ENCODE results near the gene CDC37L1.
"Not testable (repeated sequence)": the region's sequence is repeated elsewhere in the genome, so short reads cannot be mapped to it uniquely, and the experiment has no call there.

The CDC37L1 gene

DNA sequence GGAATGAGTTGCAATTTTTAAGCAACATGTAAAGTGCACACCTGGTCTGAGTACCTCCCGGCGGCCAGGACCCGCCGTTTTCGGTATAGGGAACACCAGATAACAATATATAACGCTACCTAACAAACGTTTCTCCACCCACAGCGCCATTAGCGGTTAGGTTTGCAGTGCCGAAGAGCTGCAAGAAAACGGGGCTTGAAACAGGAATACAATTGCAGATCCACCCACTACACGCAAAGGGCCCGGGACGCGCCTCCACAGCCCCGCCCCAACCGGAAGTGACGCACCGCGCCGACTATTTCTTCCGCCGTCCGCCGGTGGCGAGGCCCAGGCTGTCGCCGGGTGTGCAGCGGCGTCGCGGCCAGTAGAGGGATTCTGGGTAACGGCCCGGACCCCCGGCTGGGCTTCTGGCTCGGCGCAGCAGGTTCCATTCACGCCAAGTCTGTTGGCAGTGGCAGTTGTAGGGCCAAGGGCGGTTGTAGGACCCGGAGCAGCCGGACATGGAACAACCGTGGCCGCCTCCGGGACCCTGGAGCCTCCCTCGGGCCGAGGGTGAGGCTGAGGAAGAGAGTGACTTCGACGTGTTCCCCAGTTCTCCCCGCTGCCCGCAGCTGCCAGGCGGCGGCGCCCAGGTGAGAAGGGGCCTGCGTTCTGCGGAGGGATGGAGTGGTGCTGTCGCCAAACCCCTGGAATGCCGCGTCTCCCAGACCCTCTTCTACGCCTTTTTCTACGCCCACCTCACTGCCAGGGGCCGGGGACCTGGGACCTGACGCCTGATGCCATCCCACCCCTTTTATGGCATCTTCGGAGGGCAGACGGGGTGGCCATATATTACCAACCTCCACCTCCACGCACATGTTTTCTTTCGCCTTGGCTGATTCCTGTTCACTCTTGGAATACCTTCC, at the start of gene CDC37L1:
Gene CDC37L1, plus strand, starts transcription at position 302 of the 905 bp plus-strand sequence. Its CDS starts 199 bp downstream, at position 501.
- peak; percentile 96 for DNase-seq (ENCODE audit: low spot score)

DNA sequence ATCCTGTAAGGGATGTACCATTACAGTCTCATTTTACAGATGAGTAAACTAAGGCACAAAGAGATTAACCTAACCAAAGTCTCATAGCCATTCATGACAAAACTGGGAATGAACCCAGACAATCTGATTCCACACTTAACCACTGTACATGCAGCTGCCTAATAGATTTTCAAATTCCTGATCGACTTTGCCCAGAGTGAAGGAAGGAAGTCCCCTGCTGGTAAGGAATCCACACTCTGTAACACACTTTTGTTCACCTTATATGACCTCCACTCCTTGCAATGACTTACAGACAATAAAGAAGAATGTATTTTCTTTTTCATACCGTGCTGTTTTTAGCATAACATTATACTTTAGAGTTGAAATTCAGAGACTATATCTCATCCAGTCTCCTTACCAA, 48.5 kb upstream of the CDC37L1 start:
- no peak for DNase-seq (ENCODE audit: low spot score)

DNA sequence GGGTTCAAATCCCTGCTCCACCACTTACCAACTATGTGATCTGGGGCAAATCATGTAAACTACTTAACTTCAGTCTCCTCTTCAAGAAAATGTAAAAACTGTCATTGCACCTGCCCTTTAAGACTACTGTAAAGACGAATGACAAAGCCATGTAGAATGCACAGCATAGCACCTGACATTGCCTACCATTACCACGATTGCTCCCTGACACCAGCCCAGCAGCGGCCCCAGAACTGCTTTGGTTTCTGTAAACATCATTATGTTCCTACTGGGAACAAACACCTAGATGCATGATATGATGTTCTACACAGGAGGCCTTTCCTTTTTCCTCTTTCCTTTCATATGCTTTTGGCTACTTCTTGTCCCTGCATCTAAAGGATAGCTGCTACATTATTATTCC, 40.4 kb upstream of the CDC37L1 start:
- DNase-seq (ENCODE audit: low spot score): no peak

DNA sequence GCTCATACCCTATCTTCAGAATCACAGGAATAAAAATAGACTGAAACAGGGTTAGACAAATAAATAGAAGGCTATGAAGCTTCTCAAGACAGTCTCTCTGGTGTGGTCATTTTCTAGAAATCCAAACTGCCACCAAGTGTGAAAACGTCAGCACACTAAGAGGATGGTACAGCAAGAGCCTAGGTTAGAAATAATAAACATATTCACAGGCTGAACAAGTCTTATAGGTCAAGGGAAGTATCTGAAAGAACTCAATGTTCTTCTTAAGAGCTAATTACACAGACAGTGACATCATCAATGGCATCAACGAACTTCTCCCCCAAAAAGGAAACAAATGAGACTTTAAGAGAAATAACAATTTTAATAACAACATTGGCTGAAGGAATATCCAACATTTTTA, 39.9 kb upstream of the CDC37L1 start:
- DNase-seq (ENCODE audit: low spot score): no peak

DNA sequence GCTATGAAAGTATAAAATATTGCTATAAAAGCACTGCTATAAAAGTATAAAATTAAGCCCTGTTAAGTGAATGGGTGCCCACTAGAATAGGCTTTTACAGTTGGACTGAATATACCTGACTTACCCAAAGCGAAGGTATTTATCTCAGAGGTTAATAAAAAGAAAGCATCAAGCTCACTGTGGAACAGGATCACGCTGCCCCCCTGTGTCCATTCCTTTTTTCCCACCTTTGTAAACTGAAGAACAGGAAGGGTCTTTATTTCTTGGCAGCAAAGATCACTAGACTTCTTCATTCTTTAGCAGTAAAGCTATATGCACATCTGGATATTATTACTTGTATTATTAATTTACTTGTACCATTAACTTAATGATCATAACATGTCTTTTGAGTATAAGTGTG, 39.3 kb upstream of the CDC37L1 start:
- DNase-seq (ENCODE audit: low spot score): no peak

DNA sequence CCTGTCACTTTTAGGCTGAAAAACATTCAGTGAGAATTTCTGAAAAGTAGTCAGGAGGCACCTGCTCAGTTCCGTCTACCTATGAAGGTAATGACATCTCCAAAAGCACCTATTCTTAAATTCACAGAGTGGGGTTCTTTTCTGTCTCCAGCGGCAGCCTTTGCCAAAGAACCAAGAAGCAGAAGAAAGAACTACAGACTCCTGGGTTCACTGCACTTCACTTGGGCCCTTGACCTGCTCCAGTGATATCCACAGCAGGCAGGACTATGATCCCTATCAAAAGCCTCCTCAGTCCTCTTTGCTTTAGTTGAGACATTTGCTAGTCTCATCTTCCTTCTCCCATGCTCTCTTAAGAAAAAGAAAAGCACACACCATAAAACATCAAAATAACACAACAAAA, 37.0 kb upstream of the CDC37L1 start:
- no peak for DNase-seq (ENCODE audit: low spot score)

DNA sequence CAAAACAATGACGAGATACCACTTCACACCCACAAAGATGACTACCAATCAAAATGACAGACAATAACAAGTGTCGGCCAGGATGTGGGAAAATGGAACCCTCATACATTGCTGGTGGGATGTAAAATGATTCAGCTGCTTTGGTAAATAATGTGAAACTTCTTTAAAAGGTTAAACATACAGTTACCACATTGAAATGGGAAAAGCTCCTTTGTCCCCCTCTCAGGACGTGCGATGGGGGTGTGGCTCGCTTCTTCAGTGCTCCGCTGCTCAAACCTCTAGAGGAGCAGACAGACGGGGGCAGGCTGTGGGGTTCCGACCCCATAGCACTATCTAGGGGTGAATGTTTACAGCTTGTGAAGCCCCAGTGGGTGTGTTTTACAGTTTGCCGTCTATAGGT, 25.3 kb upstream of the CDC37L1 start:
- DNase-seq (ENCODE audit: low spot score): no peak

DNA sequence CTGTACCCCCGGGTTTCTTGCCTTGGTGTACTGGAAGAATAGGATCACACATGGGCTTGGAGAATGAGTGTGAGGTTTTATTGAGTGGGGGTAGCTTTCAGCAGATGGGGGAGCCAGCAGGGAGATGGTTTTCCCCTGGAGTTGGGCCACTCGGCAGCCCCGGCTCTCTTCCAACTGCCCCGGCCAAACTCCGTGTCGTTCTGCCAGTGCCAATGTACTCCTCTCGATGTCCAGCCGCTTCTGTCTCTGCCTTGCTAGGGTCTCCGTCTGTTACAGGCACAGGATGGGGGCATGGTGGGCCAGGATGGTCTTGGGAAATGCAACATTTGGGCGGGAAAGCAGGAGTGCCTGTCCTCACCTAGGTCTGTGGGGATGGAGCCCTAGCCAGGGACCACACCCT, 24.8 kb upstream of the CDC37L1 start:
- no peak for DNase-seq (ENCODE audit: low spot score)

DNA sequence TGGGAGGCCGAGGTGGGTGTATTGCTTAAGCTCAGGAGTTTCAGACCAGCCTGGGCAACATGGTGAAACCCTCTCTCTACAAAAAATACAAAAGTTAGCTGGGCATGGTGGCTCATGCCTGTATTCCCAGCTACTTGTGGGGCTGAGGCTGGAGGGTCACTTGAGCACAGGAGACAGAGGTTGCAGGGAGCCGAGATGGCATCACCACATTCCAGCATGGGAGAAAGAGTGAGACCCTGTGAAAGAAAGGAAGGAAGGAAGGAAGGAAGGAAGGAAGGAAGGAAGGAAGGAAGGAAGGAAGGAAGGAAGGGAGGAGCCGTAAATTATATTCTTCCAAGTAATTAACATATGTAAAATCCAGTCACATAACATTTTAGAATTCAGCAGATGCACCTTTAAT, 23.2 kb upstream of the CDC37L1 start:
- DNase-seq (ENCODE audit: low spot score): not testable (repeated sequence)

DNA sequence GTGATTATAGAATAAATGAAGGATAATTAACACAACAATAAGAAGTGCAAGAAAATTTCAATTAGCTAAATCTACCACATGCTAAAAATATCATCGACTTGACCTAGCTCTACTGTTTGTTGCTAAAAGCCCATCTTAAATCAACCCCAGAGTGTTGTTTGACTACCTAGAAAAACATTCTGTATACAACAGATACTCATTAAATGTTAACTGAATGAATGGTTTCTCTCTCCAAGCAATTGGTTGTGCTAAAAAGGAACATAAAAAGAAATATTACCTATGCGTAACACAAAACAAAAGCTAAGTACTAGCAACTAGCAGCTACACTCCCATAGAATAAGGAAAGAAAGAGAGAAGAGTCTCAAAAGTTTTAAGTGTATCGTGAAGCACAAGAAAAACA, 22.7 kb upstream of the CDC37L1 start:
- DNase-seq (ENCODE audit: low spot score): no peak

DNA sequence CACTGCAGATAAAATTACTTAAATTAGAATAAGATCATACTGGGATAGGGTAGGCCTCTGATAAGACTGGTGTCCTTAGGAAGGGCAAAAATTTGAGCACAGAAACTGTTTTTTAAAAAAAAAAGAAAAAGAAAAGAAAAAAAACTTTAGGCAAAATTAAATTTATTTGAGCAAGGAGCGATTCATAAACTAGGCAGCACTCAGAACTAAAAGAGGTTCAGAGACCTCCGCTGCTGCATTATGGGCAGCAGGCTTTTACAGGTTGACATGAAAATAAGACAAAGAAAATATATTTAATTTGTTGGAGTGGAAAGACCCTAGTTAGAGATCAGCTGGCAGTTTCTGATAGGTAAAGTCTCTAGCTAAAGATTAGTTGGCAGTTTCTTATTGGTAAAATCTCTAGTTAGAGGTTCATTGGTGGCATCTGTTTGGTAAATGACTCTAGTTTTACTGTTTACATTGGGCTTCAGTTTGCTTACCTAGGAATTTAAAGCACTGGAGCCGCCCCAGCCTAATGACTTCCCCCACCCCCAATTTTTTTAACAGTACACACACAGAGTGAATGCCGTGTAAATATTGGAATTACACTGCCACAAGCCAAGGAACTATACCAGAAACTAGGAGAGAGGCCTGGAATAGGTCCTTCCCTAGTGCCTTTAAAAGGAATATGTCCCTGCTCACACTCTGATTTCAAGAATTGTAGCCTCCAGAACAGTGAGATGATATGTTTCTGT, 21.8 kb upstream of the CDC37L1 start:
- no peak for DNase-seq (ENCODE audit: low spot score)

DNA sequence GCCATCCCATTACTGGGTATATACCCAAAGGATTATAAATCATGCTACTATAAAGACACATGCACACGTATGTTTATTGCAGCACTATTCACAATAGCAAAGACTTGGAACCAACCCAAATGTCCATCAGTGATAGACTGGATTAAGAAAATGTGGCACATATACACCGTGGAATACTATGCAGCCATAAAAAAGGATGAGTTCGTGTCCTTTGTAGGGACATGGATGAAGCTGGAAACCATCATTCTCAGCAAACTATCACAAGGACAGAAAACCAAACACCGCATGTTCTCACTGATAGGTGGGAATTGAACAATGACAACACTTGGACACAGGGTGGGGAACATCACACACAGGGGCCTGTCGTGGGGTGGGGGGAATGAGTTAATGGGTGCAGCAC, 18.7 kb upstream of the CDC37L1 start:
- DNase-seq (ENCODE audit: low spot score): not testable (repeated sequence)

DNA sequence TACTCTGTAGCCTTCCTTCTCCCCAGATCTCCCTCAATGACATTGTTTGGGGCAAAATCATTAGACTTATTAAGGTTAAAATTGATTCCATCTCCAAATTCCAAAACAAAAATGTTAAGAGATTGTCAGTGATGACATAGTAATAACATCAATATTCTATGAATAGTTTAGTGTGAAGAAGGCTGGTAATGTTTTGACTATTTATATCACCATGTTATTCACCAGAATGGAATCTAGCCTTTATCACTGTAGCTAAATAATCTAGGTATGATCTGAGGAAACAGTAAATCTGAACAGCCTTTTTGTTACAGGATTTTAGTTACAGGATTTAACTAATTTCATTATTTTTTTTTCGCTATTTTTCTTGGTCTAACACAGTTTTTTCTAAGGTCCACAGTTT, 18.2 kb upstream of the CDC37L1 start:
- no peak for DNase-seq (ENCODE audit: low spot score)

DNA sequence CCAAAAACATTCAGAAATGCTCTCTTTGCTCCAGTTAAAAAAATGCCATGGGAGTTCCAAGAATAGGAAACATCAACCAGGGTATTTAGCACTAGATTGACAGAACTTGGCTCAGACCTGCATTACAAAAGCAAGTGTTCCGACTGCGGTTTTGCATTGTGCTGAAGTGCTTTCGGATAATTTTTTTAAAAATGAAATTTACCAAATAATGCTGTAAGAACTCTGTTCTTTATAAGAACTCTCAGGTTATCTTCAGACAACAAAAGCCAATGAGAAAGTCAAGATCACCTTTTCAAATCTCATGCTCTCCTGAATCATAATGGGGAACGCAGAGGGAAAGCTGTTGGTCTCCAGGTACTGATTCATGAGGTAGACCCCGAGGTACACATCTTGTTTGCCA, 17.8 kb upstream of the CDC37L1 start:
- no peak for DNase-seq (ENCODE audit: low spot score)

DNA sequence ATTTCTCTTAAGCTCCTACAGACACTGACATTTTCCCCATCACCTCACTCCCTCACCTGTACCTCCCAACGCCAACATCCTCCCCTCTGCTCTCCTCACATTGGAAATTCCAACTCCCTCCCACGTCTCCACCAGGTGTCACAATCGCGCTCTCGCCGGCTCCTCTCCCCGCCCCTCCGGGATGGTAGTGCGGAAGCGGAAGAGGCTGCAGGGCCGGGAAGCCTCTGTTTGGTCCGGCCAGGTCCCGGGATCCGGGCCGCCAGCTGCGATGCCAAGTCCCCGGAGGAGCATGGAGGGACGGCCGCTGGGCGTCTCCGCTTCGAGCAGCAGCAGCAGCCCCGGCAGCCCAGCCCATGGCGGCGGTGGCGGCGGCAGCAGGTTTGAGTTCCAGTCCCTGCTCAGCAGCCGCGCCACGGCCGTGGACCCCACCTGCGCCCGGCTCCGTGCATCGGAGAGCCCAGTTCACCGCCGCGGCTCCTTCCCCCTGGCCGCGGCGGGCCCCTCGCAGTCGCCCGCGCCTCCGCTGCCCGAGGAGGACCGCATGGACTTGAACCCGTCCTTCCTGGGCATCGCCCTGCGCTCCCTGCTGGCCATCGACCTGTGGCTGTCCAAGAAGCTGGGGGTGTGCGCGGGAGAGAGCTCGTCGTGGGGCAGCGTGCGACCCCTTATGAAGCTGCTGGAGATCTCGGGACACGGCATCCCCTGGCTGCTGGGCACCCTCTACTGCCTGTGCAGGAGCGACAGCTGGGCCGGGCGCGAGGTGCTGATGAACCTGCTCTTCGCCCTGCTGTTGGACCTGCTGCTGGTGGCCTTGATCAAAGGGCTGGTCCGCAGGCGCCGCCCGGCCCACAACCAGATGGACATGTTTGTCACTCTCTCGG, 17.0 kb upstream of the CDC37L1 start, which contains the start of gene PLPP6:
Gene PLPP6, plus strand, starts transcription at position 187 of the 881 bp plus-strand sequence. Its CDS starts 82 bp downstream, at position 269.
- peak; percentile 87 for DNase-seq (ENCODE audit: low spot score)

DNA sequence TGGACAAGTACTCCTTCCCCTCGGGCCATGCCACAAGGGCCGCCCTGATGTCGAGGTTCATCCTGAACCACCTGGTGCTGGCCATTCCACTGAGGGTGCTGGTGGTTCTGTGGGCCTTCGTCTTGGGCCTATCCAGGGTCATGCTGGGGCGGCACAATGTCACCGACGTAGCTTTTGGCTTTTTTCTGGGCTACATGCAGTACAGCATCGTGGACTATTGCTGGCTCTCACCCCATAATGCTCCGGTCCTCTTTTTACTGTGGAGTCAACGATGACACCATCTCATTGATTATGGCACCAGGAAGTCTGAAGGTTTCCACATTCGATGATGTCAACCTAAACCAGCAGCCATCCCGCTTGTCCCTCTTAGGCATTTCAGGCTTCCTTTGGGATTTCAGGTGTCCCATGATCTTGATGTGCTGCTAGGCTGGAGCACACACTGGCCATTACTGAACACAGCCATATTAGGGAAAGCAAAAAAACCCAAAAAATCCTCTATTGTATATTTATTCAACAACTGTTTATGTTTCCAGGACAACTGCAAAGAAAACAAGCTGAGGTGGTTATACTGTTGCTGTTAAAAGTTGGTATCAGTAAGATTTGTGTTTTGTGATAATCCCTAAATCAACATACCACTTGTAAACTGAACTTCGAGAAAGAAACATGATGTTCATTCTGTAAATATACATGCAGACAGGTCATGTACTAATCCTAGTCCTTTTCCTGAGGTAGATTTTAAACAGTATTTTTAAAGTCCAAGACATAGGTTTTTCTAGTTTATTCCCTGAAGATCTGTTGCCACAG, 16.2 kb upstream of the CDC37L1 start:
- DNase-seq (ENCODE audit: low spot score): no peak

DNA sequence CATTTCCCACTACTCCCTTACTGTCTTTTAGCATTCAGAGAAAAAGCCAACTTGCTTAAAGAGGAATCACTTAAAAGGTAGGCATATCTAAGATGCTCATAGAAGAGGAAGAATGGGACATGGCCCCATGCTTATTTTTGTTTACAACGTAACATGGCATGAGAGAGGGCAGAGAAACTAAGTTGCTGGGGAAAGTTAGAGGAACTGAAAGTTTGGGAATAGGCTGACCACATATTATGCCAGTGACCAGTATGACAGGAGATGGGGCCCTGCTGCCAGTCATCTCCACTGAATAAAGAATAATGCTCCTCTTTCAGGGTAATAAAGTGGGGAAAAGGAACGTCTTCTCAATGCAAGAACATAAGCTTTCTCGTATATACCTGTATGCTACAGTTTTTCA, 15.4 kb upstream of the CDC37L1 start:
- DNase-seq (ENCODE audit: low spot score): no peak

DNA sequence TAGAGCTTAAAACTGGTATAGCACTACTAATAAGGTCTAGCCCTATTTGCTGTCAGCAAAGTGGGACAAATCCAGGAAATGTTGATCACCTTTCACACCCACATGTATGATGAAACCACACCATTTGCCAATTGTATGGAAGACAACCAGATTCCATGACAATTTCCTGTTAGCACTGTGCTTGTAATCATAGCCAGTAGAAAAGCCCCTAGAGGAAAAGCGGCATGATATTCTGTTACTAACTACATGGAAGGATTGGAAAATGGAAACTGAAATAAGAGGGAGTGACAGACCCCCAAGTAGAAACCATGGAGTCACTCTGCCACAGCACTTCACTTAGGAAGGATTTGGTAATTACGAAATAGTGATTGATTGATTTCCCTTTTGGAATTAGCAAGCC, 14.0 kb upstream of the CDC37L1 start:
- DNase-seq (ENCODE audit: low spot score): peak; percentile 18

DNA sequence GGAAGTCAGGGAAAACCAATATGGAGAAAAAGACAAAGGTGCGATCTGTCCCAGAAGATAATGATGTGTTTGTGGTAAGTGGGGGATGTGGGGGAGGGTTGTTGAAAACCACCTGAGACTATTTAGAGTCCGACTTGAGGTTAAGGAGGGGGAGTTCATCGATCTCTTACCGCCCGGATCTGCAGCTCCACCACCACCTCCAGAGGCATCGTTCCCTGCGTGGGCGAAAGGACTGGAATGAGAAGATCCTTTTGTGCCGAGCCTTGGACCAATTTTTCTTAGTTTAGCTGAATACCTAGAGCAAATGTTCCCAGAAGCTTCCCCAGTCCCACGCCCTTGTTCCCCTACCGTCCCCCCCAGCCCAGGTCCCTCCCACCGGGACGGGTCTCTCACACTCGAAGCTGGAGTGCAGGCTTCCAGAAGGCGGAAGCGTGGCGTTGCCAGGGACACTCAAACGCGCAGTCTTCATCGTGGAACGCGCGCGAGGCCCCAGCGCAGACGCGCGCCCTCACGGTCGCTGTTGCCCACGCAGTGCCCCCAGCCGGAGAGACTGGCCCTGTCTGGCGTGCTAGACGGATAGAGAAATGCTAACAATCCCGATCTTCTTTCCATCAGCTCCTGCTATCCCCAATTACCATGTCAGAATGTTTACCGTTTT, 13.2 kb upstream of the CDC37L1 start, which contains the start of gene SPATA6L:
Gene SPATA6L, minus strand, starts transcription at position 439 of the 658 bp plus-strand sequence. Its CDS starts 230 bp downstream, at position 209.
- DNase-seq (ENCODE audit: low spot score): peak; percentile 61

DNA sequence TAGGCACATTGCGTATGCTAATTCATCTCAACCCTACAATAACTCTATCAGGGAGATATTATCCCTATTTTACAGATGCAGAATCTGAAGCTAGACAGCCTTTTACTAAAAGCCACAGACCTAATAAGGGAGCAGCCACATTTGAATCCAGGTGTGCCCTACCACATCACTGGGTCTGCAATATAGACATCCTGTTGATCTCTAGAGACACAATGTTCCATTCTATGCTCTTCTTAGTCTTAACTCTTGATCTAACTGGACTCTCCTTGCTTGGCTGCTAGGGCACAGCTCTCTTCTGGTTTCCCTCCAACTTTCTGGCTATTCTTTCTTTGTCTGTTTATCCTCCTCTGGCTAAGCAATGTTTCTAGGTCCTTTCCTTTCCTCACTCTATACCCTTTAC, 11.7 kb upstream of the CDC37L1 start:
- no peak for DNase-seq (ENCODE audit: low spot score)

DNA sequence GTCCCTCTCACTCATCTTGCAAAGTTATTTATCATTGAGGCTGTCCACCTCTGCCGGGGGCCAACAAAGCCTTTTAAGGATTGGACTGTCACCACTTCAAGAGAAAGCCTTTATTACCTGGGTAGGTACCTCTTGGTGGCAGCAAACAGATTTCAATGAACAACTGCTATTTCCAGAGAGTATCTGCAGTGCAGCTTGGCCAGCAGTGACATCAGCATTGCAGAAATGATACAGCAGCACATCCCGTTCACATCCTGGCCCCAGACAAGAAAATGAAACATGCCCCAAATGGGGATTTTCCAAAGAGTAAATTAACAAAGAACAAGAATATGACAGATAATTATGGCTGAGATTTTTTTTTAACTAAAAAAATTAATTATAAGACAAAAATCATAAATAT, 10.8 kb upstream of the CDC37L1 start:
- no peak for DNase-seq (ENCODE audit: low spot score)
